GM19023 (cell line): ENCODE data around the gene LPP.

Source experiments
- ATAC-seq: cut with Tn5 transposase; IDR thresholded peaks from one replicate; pipeline ENCODE4 v1.9.1; 2021; ENCODE audit warnings: mild to moderate bottlenecking, moderate library complexity; ENCODE audit not compliant: unreplicated experiment

Gene LPP

DNA sequence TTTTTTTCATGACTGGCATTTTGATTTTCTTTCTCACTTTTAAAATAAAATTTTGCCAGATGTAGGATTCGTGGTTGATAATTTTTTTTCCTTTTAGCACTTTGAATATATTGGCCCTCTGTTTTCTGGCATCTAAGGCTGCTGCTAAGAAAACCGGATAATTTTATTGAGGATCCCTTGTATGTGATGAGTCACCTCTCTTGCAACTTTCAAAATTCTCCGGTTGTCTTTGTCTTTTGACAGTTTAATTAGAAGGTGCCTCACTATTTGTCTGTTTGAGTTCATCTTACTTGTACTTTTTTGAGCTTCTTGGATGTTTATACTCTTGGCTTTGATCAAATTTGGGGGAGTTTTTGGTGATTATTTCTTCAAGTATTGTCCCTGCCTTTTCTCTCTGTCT is 349.7 kb downstream of the LPP start:
- no peak for ATAC-seq

DNA sequence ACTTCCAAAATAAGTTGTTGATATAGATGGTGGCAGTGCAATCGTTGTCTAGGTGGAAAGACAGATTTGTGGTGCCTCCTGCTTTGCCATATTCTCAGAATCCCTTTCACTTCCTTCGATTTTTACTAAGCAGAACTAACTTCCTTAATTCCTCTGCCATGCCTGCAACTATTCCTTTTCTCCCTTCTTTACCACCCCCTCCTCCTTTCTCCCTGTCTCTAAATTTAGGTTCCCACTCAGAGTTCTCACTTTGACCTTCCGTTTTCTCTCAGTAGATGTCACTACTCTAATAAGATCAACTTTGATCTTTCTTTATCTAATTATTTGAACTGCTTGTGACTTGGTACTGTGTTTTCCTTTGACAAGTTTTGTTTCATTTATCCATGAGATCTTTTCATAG is 351.2 kb downstream of the LPP start:
- no peak for ATAC-seq

- ATAC-seq = no peak
Observed at GRCh38 chr3:188505911-188506310, 352.0 kb downstream of the LPP start.

GRCh38 chr3:188506446-188506845 is 352.5 kb downstream of the LPP start:
- ATAC-seq = no peak

GRCh38 chr3:188507244-188507720 is 353.3 kb downstream of the LPP start:
- ATAC-seq = no peak

DNA sequence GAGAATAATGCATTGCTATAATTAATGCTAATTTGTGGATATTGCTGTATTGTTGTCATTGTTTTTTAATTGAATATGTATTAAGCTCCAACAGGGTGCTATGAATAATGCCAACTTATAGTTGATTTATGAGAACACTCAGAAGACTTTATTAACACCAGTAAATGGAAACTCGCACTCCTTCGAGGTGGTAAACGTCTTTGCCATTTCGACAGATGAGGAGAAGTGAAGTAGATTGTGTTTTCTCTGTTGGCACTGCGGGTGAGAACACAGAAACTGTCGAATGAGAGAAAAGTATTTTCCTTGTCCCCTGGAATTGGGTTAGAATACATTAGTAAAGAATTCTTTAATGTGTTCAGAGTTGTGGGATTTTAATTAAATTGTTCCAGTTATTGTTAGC is 354.5 kb downstream of the LPP start:
- no peak for ATAC-seq

GRCh38 chr3:188509316-188509715 is 355.4 kb downstream of the LPP start:
- ATAC-seq = no peak

DNA sequence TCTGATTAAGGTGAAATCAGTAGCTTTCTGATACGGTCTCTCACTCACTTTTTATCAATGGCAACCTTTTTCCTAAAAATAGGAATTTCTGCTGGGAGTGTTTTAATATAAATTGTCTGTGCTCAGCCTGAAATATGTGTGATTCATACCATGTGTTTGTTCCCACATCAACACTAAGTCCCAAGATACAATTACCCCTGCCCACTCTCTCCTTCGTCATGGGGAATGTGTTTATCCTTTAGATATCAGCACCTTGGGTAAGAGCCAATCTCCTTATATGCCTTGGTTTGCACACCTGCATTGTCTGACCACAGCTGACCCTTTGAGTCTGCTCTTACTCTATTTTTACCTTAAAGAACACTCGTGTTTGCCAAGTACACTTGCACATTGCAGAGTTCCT is 356.4 kb downstream of the LPP start:
- ATAC-seq = no peak

DNA sequence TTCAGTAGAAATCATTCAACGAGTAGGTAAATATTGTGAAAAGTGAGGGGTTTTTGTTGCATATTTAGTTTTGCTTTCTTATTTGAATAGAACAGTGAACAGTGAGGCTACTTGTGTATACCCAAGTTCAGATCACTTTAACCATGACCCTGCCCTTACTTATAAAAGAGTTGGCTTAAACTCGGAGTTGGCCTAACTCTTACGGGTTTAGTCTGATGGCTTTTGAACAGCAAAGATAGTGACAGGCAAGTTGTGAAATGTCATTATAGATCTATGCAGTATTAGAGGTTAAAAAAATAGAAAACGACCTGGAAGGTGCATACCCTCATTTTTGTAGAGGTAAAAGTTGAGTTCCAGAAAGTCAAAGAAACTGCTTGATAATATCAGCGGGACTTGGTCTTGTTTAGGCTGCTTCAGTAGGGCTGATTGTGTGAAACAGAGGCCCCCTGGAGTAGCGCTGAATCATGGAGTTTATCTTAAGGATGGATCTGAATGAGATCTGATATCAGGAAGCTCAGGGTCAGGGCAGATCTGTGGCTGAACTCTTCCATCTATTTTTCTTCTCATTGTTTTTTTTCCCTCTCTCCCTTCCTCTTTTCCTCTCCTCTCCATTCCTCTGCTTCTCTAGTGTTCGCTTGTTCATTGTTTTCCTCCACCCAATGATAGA is 359.8 kb downstream of the LPP start:
- no peak for ATAC-seq

- no peak for ATAC-seq
Observed at GRCh38 chr3:188516515-188516914, 362.6 kb downstream of the LPP start.

DNA sequence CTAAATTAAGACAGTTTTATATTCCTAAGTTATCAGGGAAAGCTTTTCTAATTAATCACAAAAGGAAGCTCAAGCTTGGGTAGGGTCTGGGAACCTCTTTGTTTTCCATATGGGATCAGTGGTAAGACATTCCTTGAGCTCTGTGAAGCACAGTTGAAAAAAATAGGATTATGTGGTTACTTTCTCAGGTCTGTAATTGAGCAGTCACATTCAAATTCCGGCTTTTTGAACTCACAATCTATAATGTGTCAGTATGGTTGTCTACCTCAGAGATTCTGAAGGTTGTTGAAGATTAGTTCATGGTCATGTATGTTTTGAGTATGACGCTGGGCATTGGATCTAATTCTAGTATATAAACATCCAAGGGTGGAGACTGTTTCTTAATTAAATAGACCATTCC is 364.5 kb downstream of the LPP start:
- no peak for ATAC-seq

- no peak for ATAC-seq
Observed at GRCh38 chr3:188518835-188519452, 365.0 kb downstream of the LPP start.

DNA sequence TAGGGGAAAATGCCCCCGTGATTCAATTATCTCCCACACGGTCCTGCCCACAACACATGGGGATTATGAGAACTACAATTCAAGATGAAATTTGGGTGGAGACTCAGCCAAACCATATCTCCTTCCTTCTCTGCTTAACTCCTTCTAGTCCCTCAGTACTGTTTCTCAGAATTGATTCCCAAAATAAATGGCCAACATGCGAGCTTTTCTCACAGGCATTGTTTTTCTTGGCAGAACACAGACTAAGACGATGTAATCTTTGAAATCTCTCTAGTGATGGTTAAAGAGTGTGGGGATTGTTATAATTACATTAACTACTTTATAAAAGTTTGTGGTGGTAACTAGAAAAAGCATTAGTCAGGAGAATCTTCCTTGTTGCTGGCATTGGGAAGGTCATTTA is 366.5 kb downstream of the LPP start:
- ATAC-seq = no peak

DNA sequence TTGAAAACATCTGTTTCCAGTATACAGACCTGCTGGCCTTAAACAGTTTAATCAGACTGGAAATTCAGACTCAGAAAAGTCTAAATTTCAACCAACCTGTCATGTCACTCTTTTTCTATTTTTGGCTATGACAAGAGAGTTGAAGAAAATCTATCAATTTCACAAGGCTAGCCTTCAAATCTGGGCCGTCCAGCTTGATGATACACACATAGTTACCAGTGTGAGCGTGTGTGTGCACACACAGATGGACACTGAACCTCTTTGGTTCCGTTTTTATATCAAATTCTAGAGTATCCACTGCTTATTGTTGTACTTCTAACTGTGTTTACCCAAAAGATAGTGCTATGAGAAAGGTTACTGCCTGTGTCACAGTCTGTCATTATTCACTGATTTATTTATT is 368.2 kb downstream of the LPP start:
- no peak for ATAC-seq

- ATAC-seq = no peak
Observed at GRCh38 chr3:188523291-188523690, 369.3 kb downstream of the LPP start.

GRCh38 chr3:188524052-188524451 is 370.1 kb downstream of the LPP start:
- no peak for ATAC-seq

- ATAC-seq = no peak
Observed at GRCh38 chr3:188526057-188526456, 372.1 kb downstream of the LPP start.

- no peak for ATAC-seq
Observed at GRCh38 chr3:188527389-188527788, 373.4 kb downstream of the LPP start.

DNA sequence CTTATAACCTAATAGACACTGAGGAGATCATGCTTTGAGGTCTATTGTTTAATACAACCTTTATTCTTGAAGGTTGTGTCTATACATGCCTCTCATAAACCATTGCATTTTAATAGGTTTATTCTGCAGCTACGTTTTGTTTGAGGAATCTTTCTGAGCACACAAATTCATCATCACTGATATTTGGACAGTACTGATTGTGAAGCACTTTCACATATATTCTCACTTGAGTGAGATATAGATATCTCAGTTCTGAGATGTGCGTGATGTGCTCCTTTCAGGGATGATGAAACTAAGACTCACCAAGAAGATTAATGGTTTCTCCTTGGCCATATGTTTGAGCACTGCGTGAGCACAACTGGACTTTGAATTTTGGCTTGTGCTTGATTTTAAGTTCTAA is 374.4 kb downstream of the LPP start:
- no peak for ATAC-seq

GRCh38 chr3:188529228-188529627 is 375.3 kb downstream of the LPP start:
- ATAC-seq = no peak

DNA sequence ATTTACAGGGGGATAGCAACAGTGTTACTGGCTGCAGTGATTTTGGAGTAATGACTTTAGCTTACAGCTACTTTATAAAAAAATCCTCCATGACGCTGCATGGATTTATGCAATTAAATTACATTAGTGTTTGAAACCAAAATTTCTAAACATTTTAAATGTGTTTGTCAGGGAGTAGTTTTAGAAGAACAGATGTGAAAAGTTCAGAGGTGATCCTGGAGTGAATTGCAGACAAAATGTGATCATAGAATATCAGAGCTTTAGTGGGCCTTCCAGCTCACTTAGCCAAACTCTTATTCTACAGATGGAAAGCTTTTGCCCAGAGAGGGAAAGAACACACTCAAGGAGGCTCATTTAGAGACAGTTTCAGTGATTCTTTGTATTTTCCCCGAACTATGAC is 376.3 kb downstream of the LPP start:
- no peak for ATAC-seq

DNA sequence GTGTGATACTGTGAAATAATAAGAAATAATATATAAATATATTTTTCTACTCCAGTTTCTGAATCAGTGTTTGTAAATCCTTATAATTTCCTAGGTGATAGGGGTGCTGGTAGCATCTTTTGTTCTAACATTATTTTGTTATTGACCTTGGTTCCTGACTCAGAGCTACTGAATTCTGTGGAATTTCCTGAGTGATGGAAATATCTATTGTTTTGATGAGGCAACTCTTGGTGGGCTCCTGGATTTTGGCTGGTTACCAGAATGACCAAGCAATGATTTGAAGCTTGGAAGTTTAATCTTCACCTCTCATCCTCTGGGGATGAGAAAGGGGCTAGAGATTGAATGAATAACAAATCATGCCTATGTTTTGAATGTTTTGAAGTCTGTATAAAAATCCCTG is 377.3 kb downstream of the LPP start:
- ATAC-seq = no peak

DNA sequence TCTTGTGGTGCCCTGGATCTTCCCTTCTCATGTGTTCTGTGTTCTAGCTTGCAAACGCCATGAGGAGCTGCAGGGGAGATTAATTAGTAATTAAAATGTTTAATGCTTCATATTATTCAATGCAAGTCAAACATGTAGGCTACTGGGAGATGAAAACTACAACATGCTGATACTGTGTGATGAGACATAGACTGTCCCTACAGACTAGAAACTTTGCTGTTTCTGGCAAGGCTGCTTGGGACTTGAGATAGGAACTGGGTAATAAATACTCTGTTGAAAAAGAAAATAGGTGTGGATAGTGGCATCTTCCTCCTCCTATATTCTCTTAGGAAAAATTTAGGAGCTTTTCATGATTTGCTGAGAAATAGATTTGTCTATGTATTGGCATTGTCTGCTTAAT is 379.2 kb downstream of the LPP start:
- ATAC-seq = no peak
